Frontal cortex (tissue), 4 donors: ENCODE results near the gene FSIP1. TPM values are rescaled to one million over a fixed set of nuclear protein-coding genes. Genes with fewer than 3 reads are reported as not detected.
"Not testable (repeated sequence)": the region's sequence is repeated elsewhere in the genome, so short reads cannot be mapped to it uniquely, and the experiment has no call there.

Experiments used
- DNase-seq, 2 donors: peaks; one replicate each; pipeline ENCODE4 v3.0.0; 2012; ENCODE audit warnings: low spot score in 2 of 2
- FAIRE-seq: peaks from 2 replicates; lab custom pipeline; 2012; peaks lifted over from hg19 to GRCh38; lab: Jason Lieb, UNC
- total RNA-seq: library from RNA; depleted of rRNA; stranded (reverse); fragments of >200 nt; gene quantifications from one replicate; pipeline ENCODE4 v1.2.3, GENCODE V29; 2014
- donor health status: control.
- donor health status: control.
- donor health status: control.

FSIP1 gene
- total RNA-seq: 17.5 TPM

DNA sequence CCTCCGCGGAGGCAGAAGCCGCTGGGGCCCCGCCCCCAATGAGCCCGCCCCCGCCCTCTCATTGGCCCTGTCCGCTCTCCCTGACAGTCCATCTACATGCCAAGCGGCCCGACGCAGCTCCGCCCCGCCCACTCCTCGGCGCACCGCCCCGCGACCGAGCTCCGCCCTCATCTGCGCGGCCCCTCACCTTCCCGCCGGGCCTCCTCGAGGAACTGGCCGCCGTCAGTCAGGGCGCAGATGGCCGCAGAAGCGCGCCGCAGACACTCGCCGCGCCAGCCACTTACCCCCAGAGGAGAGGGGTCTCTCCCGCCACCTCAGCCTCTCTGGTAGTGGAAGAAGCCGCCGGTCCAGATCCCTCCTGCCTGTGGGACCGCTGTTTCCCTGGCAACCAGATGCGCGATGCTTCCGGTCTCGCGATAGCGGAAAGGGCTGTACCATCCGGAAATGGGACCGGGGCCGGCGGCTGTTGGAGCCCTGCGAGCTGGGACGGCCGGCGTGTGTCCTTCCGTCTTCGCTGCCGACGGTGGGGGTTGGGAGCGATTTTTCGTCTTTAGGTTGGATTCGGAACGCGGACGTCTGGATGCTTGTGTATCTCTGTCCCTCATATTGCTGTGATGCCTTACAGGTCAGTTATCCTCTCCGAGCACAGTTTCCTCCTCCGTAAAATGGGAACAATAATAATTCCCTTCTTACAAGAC lies at the start of gene FSIP1:
FSIP1 (minus strand) TSS at position 401 of the 698 bp plus-strand sequence. CDS start 6,317 bp downstream, outside the sequence.
- DNase-seq (peak; percentile 88 to 95), FAIRE-seq (no peak)

- no peak for FAIRE-seq
- DNase-seq: no peak
These were observed 47.5 kb upstream of the FSIP1 start for GRCh38 chr15:39830166-39830565.

DNA sequence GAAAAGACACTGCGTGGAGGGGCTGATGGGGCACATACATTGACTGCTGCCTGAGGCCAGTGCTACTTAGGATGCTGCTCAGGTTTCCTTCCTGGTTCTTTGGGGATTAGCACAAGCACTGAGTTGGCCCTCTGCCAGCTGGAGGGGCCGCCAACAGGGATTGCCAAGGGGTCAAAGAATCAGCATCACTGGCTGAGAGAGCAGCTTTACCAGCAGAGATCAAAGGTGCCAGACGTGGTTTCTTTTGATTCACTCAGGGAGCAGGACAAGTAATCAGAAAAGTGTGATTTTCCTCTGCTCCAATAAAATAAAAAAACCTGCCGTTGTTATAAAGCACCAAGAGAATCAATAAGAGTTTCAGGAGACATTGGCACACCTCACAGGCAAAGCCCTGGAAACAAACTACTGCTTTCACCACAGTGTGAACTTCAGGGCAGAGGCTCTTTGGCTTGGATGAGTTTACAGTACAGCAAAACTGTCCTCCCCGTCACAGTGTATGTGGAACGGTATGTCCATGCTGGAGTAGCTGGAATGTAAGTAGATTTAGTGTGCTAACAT lies 45.8 kb upstream of the FSIP1 start:
- DNase-seq: no peak
- FAIRE-seq: no peak

DNA sequence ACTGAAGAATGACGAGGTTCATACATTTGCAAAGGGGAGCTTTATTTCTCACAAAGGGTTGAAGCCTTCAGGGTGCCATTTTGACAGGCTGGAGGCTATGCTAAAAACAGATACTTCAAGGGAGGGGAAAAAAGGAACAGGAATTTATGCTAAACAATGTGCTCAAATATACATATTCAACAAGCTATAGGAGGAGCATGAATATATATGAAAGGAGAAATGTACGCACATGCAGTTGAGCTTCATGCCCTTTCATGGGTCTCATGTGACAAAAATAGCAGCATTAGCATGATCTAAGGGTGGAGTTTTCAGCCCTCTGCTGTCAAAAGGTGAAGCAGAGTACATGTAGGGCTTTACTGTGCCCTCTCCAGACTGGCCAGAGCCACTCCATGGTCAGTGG lies 44.3 kb upstream of the FSIP1 start:
- DNase-seq (no peak), FAIRE-seq (no peak)

GRCh38 chr15:39823634-39824033 lies 41.0 kb upstream of the FSIP1 start:
- no peak for FAIRE-seq
- no peak for DNase-seq

GRCh38 chr15:39820050-39820602 lies 37.5 kb upstream of the FSIP1 start:
- no peak for FAIRE-seq
- no peak for DNase-seq

DNA sequence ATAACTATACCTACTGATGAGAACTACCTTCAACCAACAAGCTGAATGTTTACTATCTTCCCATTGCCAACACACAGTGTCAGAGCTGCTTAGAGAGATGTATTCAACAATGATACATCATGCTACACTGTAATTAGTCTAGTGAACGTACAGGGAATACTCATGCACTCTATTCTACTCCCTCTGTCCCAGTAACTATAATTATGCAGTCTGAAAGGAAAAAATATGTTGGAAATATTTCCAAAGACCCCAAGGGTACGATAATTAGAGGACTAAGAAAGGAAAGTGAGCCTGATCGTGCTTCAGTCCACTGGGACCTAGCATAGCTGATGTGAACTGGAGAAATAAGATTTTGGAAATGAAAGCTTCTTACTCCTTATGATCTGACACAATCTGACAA lies 36.9 kb upstream of the FSIP1 start:
- FAIRE-seq: no peak
- no peak for DNase-seq

GRCh38 chr15:39817892-39818291 lies 35.3 kb upstream of the FSIP1 start:
- FAIRE-seq: no peak
- no peak for DNase-seq

- FAIRE-seq (no peak), DNase-seq (no peak)
These were observed 31.8 kb upstream of the FSIP1 start for GRCh38 chr15:39814489-39814888.

DNA sequence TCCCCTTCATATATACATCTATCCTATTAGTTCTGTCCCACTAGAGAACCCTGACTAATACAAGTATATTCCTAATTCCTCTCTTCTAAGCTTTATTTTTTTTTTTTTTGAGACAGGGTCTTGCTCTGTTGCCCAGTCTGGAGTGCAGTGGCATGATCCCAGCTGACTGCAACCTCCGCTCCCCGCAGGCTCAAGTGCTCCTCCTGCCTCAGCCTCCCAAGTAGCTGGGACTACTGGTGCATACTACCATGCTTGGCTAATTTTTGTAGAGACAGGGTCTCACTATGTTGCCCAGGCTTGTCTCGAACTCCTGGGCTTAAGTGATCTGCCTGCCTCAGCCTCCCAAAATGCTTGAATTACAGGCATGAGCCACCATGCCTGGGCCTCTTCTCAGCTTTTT lies 30.0 kb upstream of the FSIP1 start:
- not testable (repeated sequence) for FAIRE-seq, DNase-seq

DNA sequence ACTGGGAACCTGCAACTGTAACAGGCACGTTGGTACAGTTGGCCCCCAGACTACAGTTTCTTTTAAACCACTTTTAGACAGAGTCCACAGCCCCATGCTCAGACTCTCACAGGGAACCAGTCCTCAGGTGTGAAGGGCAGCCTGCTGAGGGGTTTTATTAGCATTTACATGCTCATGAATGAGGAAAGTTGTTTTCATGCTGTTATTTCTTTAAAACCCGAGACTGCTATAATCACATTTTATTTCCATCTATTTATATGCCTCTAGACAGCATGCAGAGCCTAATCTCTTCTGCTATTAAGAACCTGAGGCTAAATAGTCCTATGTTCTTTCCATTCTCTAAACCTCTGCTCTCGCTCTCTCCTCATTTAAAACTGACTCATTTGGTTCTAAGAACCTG lies 26.3 kb upstream of the FSIP1 start:
- DNase-seq (no peak), FAIRE-seq (no peak)

GRCh38 chr15:39807791-39808190 lies 25.1 kb upstream of the FSIP1 start:
- DNase-seq (no peak), FAIRE-seq (no peak)

DNA sequence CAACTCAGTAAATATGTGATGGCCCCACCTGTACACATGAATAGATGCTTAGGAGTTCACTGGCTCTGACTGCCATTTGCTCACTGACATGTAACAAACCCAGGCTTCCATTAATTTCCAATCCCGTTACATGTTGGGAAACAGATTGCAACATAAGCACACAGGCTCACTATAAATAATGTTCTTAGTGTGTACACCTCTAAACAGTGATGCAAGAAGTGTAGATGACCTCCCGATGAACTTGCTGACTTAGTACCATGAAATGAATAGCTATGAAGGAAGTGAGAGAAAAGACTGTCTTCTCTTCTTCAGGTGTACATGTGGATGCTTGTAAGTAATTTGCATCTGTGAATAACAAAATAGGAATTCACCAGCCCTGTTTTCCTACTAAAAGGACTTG lies 21.4 kb upstream of the FSIP1 start:
- FAIRE-seq (no peak), DNase-seq (no peak)

GRCh38 chr15:39803016-39803415 lies 20.4 kb upstream of the FSIP1 start:
- FAIRE-seq (no peak), DNase-seq (no peak)

GRCh38 chr15:39801641-39802309 lies 19.1 kb upstream of the FSIP1 start:
- DNase-seq (no peak), FAIRE-seq (no peak)

- FAIRE-seq: no peak
These were observed 16.9 kb upstream of the FSIP1 start for GRCh38 chr15:39799552-39800011.

DNA sequence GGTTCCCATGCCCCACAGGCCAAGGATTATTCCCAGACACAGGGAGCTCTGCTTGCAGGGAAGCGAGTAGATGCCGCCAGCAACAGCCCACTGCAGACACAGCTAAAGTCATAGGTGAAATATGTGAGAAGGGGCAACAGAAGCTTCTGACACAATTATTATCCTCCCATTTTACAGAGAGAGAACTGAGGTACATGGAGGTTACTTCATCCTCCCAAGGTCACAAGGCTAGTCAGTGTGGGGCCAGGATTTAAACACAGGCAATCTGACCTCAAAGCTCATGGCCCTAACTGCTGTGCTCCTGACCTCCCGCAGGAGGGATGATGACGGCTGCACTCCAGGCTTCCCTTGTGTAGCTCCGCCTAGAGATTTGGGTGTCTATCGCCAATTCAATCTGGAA lies 15.7 kb upstream of the FSIP1 start:
- FAIRE-seq: no peak

More at GRCh38 chr15:39799552-39800011, 16.9 kb upstream of the FSIP1 start:
- no peak for DNase-seq

GRCh38 chr15:39797407-39797806 lies 14.8 kb upstream of the FSIP1 start:
- FAIRE-seq (no peak), DNase-seq (no peak)

More for the DNA sequence above, 15.7 kb upstream of the FSIP1 start:
- no peak for DNase-seq

GRCh38 chr15:39796601-39797000 lies 14.0 kb upstream of the FSIP1 start:
- FAIRE-seq: no peak
- no peak for DNase-seq

GRCh38 chr15:39795486-39795885 lies 12.8 kb upstream of the FSIP1 start:
- DNase-seq (no peak), FAIRE-seq (no peak)

DNA sequence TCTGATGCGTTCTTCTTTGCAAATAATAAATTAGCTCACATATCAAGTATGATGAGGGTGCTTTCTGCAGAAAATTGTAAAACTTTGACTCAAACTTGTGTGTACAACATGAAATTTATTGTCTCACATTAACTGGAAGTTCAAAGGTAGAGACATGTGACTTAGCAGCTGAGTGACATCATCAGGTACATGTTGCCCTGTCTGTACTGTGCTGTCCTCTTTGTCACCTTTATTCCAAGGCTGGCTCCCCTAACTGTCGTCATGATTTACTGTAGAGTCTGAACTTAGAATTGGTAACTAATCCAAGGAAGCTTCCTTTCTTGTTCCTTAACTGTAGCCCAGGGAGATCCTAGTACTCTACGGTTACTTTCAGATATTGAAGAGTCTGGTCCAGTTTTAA lies 12.3 kb upstream of the FSIP1 start:
- FAIRE-seq (no peak), DNase-seq (no peak)
